ENCODE results near the gene PLPP2.

The PLPP2 gene

DNA sequence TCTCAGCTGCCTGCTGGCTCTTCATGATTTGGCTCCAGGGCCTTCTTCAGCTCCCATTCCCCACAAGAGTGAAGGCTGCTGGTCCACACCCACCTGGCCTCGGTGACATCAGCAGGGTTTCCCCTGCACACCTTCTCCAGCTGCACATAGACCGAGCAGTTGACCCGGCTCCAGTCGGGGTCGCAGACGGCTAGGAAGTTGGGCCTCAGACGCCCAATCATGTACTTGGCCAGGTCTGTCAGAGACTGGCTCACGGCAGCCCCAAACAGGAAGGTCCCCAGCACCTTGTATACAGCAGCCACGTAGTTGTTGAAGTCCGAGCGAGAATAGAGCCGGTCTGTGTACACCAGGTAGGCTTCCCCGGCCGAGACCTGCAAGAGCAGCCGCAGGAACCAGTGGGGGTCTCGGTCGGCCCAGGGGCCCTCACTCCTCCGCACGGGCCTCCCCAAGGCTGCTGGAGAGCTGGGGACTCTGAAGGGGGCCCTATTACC is 3.8 kb downstream of the PLPP2 start:
- no peaks in the 10 kb centered on the region for H3K4me1 ChIP-seq (ENCODE audit: control insufficient read depth, low read length)
- H3F3A ChIP-seq (ENCODE audit: control insufficient read depth, insufficient read depth): no peaks in the 10 kb centered on the region
- H3K9me3 ChIP-seq (ENCODE audit: control insufficient read depth, insufficient read depth, low read length): no peaks in the 10 kb centered on the region
- H3K27me3 ChIP-seq (ENCODE audit: control insufficient read depth, low read length): no peaks in the 10 kb centered on the region
- no peaks in the 10 kb centered on the region for H3K9me2 ChIP-seq (replicated peaks; ENCODE audit: control insufficient read depth, low read length)
- no peaks in the 10 kb centered on the region for H4K20me1 ChIP-seq (ENCODE audit: control insufficient read depth, insufficient read depth, low read depth, low read length)
- H3K4me3 ChIP-seq (ENCODE audit: low read length): no peak overlapping the region
- TF ChIP-seq EZH2phosphoT487 (IDR thresholded peaks at IDR 0.05; ENCODE audit: borderline replicate concordance, low read length): no peak
- TF ChIP-seq, protein P1, sequence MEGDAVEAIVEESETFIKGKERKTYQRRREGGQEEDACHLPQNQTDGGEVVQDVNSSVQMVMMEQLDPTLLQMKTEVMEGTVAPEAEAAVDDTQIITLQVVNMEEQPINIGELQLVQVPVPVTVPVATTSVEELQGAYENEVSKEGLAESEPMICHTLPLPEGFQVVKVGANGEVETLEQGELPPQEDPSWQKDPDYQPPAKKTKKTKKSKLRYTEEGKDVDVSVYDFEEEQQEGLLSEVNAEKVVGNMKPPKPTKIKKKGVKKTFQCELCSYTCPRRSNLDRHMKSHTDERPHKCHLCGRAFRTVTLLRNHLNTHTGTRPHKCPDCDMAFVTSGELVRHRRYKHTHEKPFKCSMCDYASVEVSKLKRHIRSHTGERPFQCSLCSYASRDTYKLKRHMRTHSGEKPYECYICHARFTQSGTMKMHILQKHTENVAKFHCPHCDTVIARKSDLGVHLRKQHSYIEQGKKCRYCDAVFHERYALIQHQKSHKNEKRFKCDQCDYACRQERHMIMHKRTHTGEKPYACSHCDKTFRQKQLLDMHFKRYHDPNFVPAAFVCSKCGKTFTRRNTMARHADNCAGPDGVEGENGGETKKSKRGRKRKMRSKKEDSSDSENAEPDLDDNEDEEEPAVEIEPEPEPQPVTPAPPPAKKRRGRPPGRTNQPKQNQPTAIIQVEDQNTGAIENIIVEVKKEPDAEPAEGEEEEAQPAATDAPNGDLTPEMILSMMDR (IDR thresholded peaks at IDR 0.05; ENCODE audit: low read depth, low read length, poor library complexity, severe bottlenecking): no peak
- no peak overlapping the region for H3K27ac ChIP-seq (ENCODE audit: low read depth, low read length)
- H3K4me2 ChIP-seq (ENCODE audit: low read length): no peak overlapping the region
- H3K79me2 ChIP-seq (ENCODE audit: control insufficient read depth, low read length): no peaks in the 10 kb centered on the region
- no peaks in the 10 kb centered on the region for H3K36me3 ChIP-seq (ENCODE audit: control insufficient read depth, low read length)

DNA sequence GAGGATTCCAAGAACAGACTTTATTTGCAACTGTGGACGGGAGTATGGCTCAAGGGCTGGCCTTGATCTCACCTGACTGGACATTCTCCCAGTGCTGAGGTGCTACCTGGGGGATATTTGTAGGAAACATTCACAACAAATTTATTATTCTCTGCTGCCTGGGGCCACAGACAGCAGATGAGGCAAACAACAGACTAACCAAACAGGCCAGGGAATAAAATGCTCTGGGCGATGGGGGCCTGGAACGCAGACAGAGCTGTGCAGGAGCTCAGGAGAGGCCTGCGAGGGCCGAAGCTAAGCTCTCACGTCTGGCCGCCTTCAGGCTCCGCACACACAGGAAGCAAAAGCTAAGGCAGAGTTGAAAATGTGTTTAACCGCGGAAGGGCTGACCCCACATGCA is 7.8 kb downstream of the PLPP2 start:
- no peaks in the 10 kb centered on the region for H3K4me1 ChIP-seq (ENCODE audit: control insufficient read depth, low read length)
- H3K27me3 ChIP-seq (ENCODE audit: control insufficient read depth, low read length): no peaks in the 10 kb centered on the region
- H3K9me2 ChIP-seq (replicated peaks; ENCODE audit: control insufficient read depth, low read length): no peaks in the 10 kb centered on the region
- no peak overlapping the region for H3K4me3 ChIP-seq (ENCODE audit: low read length)
- no peak for TF ChIP-seq EZH2phosphoT487 (IDR thresholded peaks at IDR 0.05; ENCODE audit: borderline replicate concordance, low read length)
- TF ChIP-seq, protein P1 (IDR thresholded peaks at IDR 0.05; ENCODE audit: low read depth, low read length, poor library complexity, severe bottlenecking): no peak
- H3K36me3 ChIP-seq (ENCODE audit: control insufficient read depth, low read length): no peaks in the 10 kb centered on the region
- no peak overlapping the region for H3K27ac ChIP-seq (ENCODE audit: low read depth, low read length)
- no peak overlapping the region for H3K4me2 ChIP-seq (ENCODE audit: low read length)
- H3K9me3 ChIP-seq (ENCODE audit: control insufficient read depth, insufficient read depth, low read length): no peaks in the 10 kb centered on the region
- H3F3A ChIP-seq (ENCODE audit: control insufficient read depth, insufficient read depth): no peaks in the 10 kb centered on the region
- no peaks in the 10 kb centered on the region for H4K20me1 ChIP-seq (ENCODE audit: control insufficient read depth, insufficient read depth, low read depth, low read length)
- no peaks in the 10 kb centered on the region for H3K79me2 ChIP-seq (ENCODE audit: control insufficient read depth, low read length)

DNA sequence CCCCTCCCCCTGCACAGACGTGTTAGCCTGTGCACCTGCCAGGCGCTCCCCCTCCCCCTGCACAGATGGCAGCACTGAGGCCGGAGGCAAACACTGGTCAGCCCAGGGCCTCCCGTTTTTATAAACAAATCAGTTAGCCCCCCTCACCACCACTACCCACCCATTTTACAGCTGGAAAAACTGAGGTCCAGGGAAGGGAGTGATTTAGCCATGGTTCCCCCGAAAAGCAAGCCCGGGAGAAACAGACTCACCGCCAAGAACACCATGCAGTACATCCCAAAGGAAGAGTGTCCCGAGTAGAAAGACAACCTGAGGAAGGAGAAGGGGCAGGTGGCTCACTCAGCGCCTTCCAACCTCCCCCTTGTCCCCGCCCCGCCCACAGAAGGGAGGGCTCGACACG is 8.7 kb downstream of the PLPP2 start:
- TF ChIP-seq, protein P1 (IDR thresholded peaks at IDR 0.05; ENCODE audit: low read depth, low read length, poor library complexity, severe bottlenecking): no peak
- TF ChIP-seq EZH2phosphoT487 (IDR thresholded peaks at IDR 0.05; ENCODE audit: borderline replicate concordance, low read length): no peak
- H3K27me3 ChIP-seq (ENCODE audit: control insufficient read depth, low read length): no peaks in the 10 kb centered on the region
- H3K36me3 ChIP-seq (ENCODE audit: control insufficient read depth, low read length): no peaks in the 10 kb centered on the region
- H3K79me2 ChIP-seq (ENCODE audit: control insufficient read depth, low read length): no peaks in the 10 kb centered on the region
- H3F3A ChIP-seq (ENCODE audit: control insufficient read depth, insufficient read depth): no peaks in the 10 kb centered on the region
- H3K27ac ChIP-seq (ENCODE audit: low read depth, low read length): no peak overlapping the region
- no peaks in the 10 kb centered on the region for H3K9me2 ChIP-seq (replicated peaks; ENCODE audit: control insufficient read depth, low read length)
- H3K4me1 ChIP-seq (ENCODE audit: control insufficient read depth, low read length): no peaks in the 10 kb centered on the region
- H3K4me2 ChIP-seq (ENCODE audit: low read length): no peak overlapping the region
- H3K9me3 ChIP-seq (ENCODE audit: control insufficient read depth, insufficient read depth, low read length): no peaks in the 10 kb centered on the region
- H3K4me3 ChIP-seq (ENCODE audit: low read length): no peak overlapping the region
- no peaks in the 10 kb centered on the region for H4K20me1 ChIP-seq (ENCODE audit: control insufficient read depth, insufficient read depth, low read depth, low read length)
